Jurkat, Clone E6-1 (cell line): ENCODE data around the gene MAST3.

Experiments used
- DNase-seq: peaks from one replicate; pipeline ENCODE4 v3.0.0-alpha.2; 2011; ENCODE audit warnings: low read depth, low spot score
- H3K4me3 ChIP-seq: 2 replicates; pipeline ENCODE4 v1.5.1; 2011; ENCODE audit warnings: mild to moderate bottlenecking, low read length, control low read depth, moderate library complexity

MAST3 gene

GRCh38 chr19:18194554-18195238 is 97.1 kb downstream of the MAST3 start:
- H3K4me3 ChIP-seq: no peak overlapping the region; the same call in none of the 2 replicates
- no peak for DNase-seq

- DNase-seq: no peak
- no peak overlapping the region for H3K4me3 ChIP-seq
Observed at GRCh38 chr19:18196511-18196845, 98.9 kb downstream of the MAST3 start.

DNA sequence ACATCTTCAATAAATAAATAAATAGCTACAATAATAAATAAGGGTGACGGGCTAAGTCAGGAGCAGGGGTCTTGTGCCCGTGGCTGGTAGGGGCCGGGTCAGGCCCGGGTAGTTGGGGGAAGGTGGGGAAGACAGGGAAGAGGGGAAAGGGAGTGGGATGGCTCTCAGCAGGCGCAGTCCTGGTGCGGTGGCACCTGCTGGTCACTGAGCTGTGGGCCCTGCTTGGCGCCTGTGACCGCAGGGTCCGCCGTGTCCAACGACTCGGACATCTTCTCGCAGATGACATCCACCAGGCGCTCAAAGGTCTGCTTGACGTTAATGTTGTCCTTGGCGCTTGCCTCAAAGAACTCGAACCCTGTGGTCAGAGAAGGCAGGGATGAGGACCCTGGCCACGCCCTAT is 99.7 kb downstream of the MAST3 start:
- H3K4me3 ChIP-seq: no peak overlapping the region
- DNase-seq: no peak

DNA sequence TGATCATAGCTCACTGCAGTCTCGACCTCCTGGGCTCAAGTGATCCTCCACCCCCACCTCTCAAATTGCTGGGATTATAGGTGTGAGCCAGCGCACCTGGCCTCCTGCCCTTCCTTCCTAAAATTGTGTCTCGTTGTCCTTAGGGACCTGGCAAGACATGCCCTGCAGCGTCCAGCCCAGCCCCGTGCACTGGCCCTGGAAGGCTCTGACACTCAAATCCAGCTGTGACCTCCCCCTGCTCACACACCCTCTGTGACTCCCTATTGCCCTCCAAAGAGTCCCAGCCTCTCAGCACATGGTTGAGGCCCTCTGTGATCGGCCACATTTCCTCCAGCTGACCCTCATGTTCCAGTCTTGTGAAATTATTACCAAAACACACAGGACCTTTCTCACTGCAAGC is 100.4 kb downstream of the MAST3 start:
- DNase-seq: no peak
- H3K4me3 ChIP-seq: no peak overlapping the region

DNA sequence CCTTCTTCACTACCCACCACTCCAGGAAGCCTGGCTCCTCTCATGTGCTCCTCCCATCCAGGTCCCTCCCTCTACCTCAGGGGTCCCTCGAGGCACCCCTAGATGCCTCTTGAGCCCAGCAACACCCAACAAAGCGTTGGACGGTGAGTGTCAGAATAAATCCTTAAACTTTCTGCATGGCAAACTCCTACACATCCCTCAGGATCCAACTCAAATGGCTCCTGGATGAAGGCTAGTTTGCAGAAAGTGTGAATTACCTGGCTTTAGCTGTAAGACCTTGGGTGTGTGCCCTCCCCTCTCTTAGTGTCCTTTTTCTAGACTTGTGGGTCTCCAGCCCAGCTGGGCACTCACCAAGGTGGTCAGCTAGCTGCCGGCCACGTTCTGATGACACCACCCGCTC is 100.8 kb downstream of the MAST3 start:
- no peak overlapping the region for H3K4me3 ChIP-seq
- no peak for DNase-seq
